GM19372 (cell line): ENCODE results near the gene ACTN4.

Source experiments
- ATAC-seq: cut with Tn5 transposase; IDR thresholded peaks from one replicate; pipeline ENCODE4 v1.9.1; 2021; ENCODE audit warnings: mild to moderate bottlenecking, low read depth, moderate library complexity; ENCODE audit not compliant: unreplicated experiment

ACTN4 gene

GRCh38 chr19:38658462-38659306 lies 11.2 kb downstream of the ACTN4 start:
- no peak for ATAC-seq

GRCh38 chr19:38660724-38661123 lies 13.3 kb downstream of the ACTN4 start:
- ATAC-seq = no peak

- ATAC-seq = no peak
Observed at GRCh38 chr19:38661136-38661535, 13.7 kb downstream of the ACTN4 start.

GRCh38 chr19:38661996-38662395 lies 14.5 kb downstream of the ACTN4 start:
- ATAC-seq = no peak

GRCh38 chr19:38662537-38663155 lies 15.2 kb downstream of the ACTN4 start:
- no peak for ATAC-seq

- ATAC-seq = no peak
Observed at GRCh38 chr19:38663156-38663651, 15.8 kb downstream of the ACTN4 start.

GRCh38 chr19:38663957-38664502 lies 16.6 kb downstream of the ACTN4 start:
- no peak for ATAC-seq

- ATAC-seq = no peak
Observed at GRCh38 chr19:38664503-38665211, 17.2 kb downstream of the ACTN4 start.

GRCh38 chr19:38665219-38665931 lies 17.9 kb downstream of the ACTN4 start:
- no peak for ATAC-seq

GRCh38 chr19:38665950-38666662 lies 18.7 kb downstream of the ACTN4 start:
- no peak for ATAC-seq

- no peak for ATAC-seq
Observed at GRCh38 chr19:38666663-38667511, 19.4 kb downstream of the ACTN4 start.

- ATAC-seq = no peak
Observed at GRCh38 chr19:38667661-38668171, 20.3 kb downstream of the ACTN4 start.

GRCh38 chr19:38669552-38669951 lies 22.1 kb downstream of the ACTN4 start:
- no peak for ATAC-seq

GRCh38 chr19:38670921-38671398 lies 23.5 kb downstream of the ACTN4 start:
- no peak for ATAC-seq

GRCh38 chr19:38671654-38672053 lies 24.2 kb downstream of the ACTN4 start:
- no peak for ATAC-seq

- ATAC-seq = no peak
Observed at GRCh38 chr19:38673030-38673429, 25.6 kb downstream of the ACTN4 start.

- ATAC-seq = no peak
Observed at GRCh38 chr19:38674388-38675171, 27.1 kb downstream of the ACTN4 start.

GRCh38 chr19:38675611-38676010 lies 28.2 kb downstream of the ACTN4 start:
- ATAC-seq = no peak
